Measurements from ENCODE around the gene SPIRE1. TPM values are rescaled to one million over a fixed set of nuclear protein-coding genes. Genes with fewer than 3 reads are reported as not detected.
"Not testable (repeated sequence)": the region's sequence is repeated elsewhere in the genome, so short reads cannot be mapped to it uniquely, and the experiment has no call there.

SPIRE1 gene
- total RNA-seq, 4 donors from 2014 or later: 4.7 to 49.5 (median 7.1) TPM

DNA sequence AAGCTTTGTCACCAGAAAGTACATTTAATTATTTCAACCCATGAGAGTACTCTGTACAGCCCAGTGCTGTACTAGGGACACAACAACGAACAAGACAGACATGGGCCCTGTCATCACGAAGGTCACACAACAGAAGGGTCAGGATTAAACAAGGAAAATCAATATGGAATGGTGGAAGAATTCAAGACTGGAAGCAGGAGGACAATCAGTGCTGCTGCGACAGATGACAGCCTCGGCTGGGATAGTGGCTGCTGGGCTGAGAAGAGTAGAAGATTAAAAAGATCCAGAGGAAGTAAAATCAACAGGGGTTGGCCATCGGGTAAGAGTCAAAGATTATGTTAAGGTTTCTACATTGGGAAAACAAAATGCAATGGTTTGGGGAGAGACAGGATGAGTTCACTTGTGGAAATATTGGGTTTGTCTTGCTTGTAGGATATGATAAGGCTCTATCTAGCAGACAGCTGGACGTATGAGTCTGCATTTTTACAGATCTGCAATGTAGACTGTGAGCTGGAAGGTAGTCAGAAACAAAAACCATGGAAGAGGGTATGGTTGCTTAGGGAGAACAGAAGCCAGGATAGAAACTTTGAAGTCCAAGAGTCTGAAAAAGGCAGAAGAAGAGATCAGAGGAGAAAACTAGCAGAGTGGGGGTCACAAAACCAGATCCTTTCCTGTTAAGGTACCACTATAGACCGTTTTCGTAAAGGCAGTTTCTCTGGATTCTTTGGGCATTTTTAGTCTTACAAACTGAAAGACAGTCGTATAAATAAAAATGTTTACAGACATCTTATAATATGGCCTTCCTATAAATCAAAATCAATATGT, 166.1 kb downstream of the SPIRE1 start:
- H3K4me1 ChIP-seq: no peaks in the 10 kb centered on the region
- no peak overlapping the region for H3K27ac ChIP-seq
- no peaks in the 10 kb centered on the region for H3K27me3 ChIP-seq
- no peak for DNase-seq
- no peak overlapping the region for H3K4me3 ChIP-seq
- H3K9me3 ChIP-seq: no peaks in the 10 kb centered on the region
- TF ChIP-seq POLR2A (IDR thresholded peaks at IDR 0.05): no peak
- no peak for TF ChIP-seq CTCF (IDR thresholded peaks at IDR 0.05)
- no peaks in the 10 kb centered on the region for H3K36me3 ChIP-seq

DNA sequence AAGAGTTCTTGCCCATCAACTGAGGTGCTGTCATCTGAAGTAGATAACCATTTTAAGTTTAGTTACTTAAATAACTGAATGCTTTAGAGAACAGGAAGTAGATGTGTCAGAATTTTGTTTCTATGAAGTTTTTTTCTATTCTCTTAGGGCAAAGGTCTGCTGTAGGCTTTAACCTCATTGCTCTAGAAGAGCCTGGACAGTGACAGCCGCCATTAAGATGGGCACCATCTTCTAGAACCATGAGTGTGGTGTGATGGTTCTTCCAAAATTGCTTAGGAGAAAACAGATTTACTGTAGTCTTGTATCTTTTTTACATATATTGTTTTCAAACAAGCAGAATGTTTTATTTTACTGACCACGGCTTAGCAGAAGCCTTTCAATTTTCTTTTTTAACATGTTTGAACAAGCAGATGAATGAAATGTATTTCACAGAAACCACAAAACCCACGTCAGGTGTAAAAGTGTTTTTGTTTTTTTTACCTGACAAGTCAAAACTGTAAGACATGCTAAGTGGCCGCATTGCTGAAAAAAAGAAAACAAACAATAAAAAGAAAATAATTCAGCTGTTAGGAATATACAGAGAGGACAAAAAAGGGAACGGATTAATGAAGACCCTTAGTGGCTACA, 172.3 kb downstream of the SPIRE1 start:
- no peak overlapping the region for H3K4me3 ChIP-seq
- no peaks in the 10 kb centered on the region for H3K36me3 ChIP-seq
- H3K27ac ChIP-seq: no peak overlapping the region
- no peaks in the 10 kb centered on the region for H3K4me1 ChIP-seq
- TF ChIP-seq POLR2A (IDR thresholded peaks at IDR 0.05) (no peak), CTCF (IDR thresholded peaks at IDR 0.05) (no peak)
- no peak for DNase-seq
- H3K9me3 ChIP-seq: no peaks in the 10 kb centered on the region
- no peaks in the 10 kb centered on the region for H3K27me3 ChIP-seq

GRCh38 chr18:12481915-12482314, 176.0 kb downstream of the SPIRE1 start:
- not testable (repeated sequence) for H3K4me3 ChIP-seq, DNase-seq, H3K27ac ChIP-seq, H3K4me1 ChIP-seq, H3K36me3 ChIP-seq, H3K27me3 ChIP-seq, H3K9me3 ChIP-seq

- Histone ChIP-seq H3K9me3 (no peaks in the 10 kb centered on the region), H3K27ac (no peak overlapping the region), H3K27me3 (no peaks in the 10 kb centered on the region), H3K36me3 (no peaks in the 10 kb centered on the region), H3K4me1 (no peaks in the 10 kb centered on the region), H3K4me3 (no peak overlapping the region)
- TF ChIP-seq CTCF (IDR thresholded peaks at IDR 0.05): no peak
- TF ChIP-seq POLR2A (IDR thresholded peaks at IDR 0.05): no peak
- no peak for DNase-seq
Measured at GRCh38 chr18:12479982-12480381, 177.9 kb downstream of the SPIRE1 start.

- Histone ChIP-seq H3K27me3 (no peaks in the 10 kb centered on the region), H3K4me1 (no peaks in the 10 kb centered on the region), H3K36me3 (no peaks in the 10 kb centered on the region), H3K4me3 (no peak overlapping the region), H3K9me3 (no peaks in the 10 kb centered on the region), H3K27ac (no peak overlapping the region)
- DNase-seq: no peak
- TF ChIP-seq POLR2A (IDR thresholded peaks at IDR 0.05) (no peak), CTCF (IDR thresholded peaks at IDR 0.05) (no peak)
Measured at GRCh38 chr18:12479536-12479935, 178.4 kb downstream of the SPIRE1 start.

- DNase-seq: no peak
- H3K27ac ChIP-seq: no peak overlapping the region
- H3K27me3 ChIP-seq: no peaks in the 10 kb centered on the region
- H3K4me3 ChIP-seq: no peak overlapping the region
- TF ChIP-seq CTCF (IDR thresholded peaks at IDR 0.05) (no peak), POLR2A (IDR thresholded peaks at IDR 0.05) (no peak)
- H3K4me1 ChIP-seq: no peaks in the 10 kb centered on the region
- H3K9me3 ChIP-seq: no peaks in the 10 kb centered on the region
- no peaks in the 10 kb centered on the region for H3K36me3 ChIP-seq
Measured at GRCh38 chr18:12478269-12479047, 179.4 kb downstream of the SPIRE1 start.

All from Peyer's patch (tissue), 4 donors.